ENCODE results near the gene SNX8. TPM values are rescaled to one million over a fixed set of nuclear protein-coding genes. Genes with fewer than 3 reads are reported as not detected.
A peak's percentile ranks its signal among the peaks of the same experiment; 100 is the strongest.

SNX8 gene
- total RNA-seq, 2 donors from 2014 or later: 28.9 to 34.5 TPM

GRCh38 chr7:2248984-2249694 is 65.1 kb downstream of the SNX8 start:
- Mint-ChIP-seq H3K27ac (peak overlapping the region; percentile 57 to 74), H3K9me3 (no peaks in the 10 kb centered on the region), H3K36me3 (no peaks in the 10 kb centered on the region), H3K4me3 (peak overlapping the region; percentile 70), H3K4me1 (ENCODE audit: low read depth in 2 of 2) (peaks cover 19 to 26% of the 10 kb centered on the region in 2 donors), H3K27me3 (no peaks in the 10 kb centered on the region)
- DNase-seq (ENCODE audit: low spot score) (peak; percentile 76), ATAC-seq (peak; percentile 75 to 88)

- ATAC-seq: no peak
- peaks cover 25 to 29% of the 10 kb centered on the region in 2 donors for H3K4me1 Mint-ChIP-seq (ENCODE audit: low read depth in 2 of 2)
- DNase-seq (ENCODE audit: low spot score): no peak
- no peak overlapping the region for H3K4me3 Mint-ChIP-seq
- H3K36me3 Mint-ChIP-seq: no peaks in the 10 kb centered on the region
- H3K27me3 Mint-ChIP-seq: no peaks in the 10 kb centered on the region
- no peak overlapping the region for H3K27ac Mint-ChIP-seq
- no peaks in the 10 kb centered on the region for H3K9me3 Mint-ChIP-seq
Observed at GRCh38 chr7:2247141-2247995, 66.9 kb downstream of the SNX8 start.

GRCh38 chr7:2245883-2246675 is 68.2 kb downstream of the SNX8 start:
- no peaks in the 10 kb centered on the region for H3K9me3 Mint-ChIP-seq
- no peak for ATAC-seq
- DNase-seq (ENCODE audit: low spot score): no peak
- no peak overlapping the region for H3K27ac Mint-ChIP-seq
- peaks cover 25 to 32% of the 10 kb centered on the region in 2 donors for H3K4me1 Mint-ChIP-seq (ENCODE audit: low read depth in 2 of 2)
- H3K27me3 Mint-ChIP-seq: no peaks in the 10 kb centered on the region
- no peak overlapping the region for H3K4me3 Mint-ChIP-seq
- no peaks in the 10 kb centered on the region for H3K36me3 Mint-ChIP-seq

- peaks cover 23 to 29% of the 10 kb centered on the region in 2 donors for H3K4me1 Mint-ChIP-seq (ENCODE audit: low read depth in 2 of 2)
- no peaks in the 10 kb centered on the region for H3K9me3 Mint-ChIP-seq
- ATAC-seq: no peak
- H3K36me3 Mint-ChIP-seq: no peaks in the 10 kb centered on the region
- H3K27me3 Mint-ChIP-seq: no peaks in the 10 kb centered on the region
- DNase-seq (ENCODE audit: low spot score): no peak
- no peak overlapping the region for H3K4me3 Mint-ChIP-seq
- no peak overlapping the region for H3K27ac Mint-ChIP-seq
Observed at GRCh38 chr7:2244404-2244995, 69.7 kb downstream of the SNX8 start.

GRCh38 chr7:2243458-2243857 is 70.8 kb downstream of the SNX8 start:
- H3K36me3 Mint-ChIP-seq: no peaks in the 10 kb centered on the region
- no peak for DNase-seq (ENCODE audit: low spot score)
- H3K27ac Mint-ChIP-seq: no peak overlapping the region
- H3K4me1 Mint-ChIP-seq (ENCODE audit: low read depth in 2 of 2): peaks cover 13 to 21% of the 10 kb centered on the region in 2 donors
- no peak for ATAC-seq
- peak overlapping the region; percentile 95 for H3K4me3 Mint-ChIP-seq
- no peaks in the 10 kb centered on the region for H3K27me3 Mint-ChIP-seq
- no peaks in the 10 kb centered on the region for H3K9me3 Mint-ChIP-seq

GRCh38 chr7:2242541-2243429 is 71.5 kb downstream of the SNX8 start:
- Mint-ChIP-seq H3K27ac (peak overlapping the region; percentile 78 to 86), H3K9me3 (no peaks in the 10 kb centered on the region), H3K4me1 (ENCODE audit: low read depth in 2 of 2) (peaks cover 8 to 17% of the 10 kb centered on the region in 2 donors), H3K36me3 (no peaks in the 10 kb centered on the region), H3K27me3 (no peaks in the 10 kb centered on the region), H3K4me3 (peak overlapping the region; percentile 95)
- ATAC-seq: peak; percentile 33 to 37
- DNase-seq (ENCODE audit: low spot score): no peak

- peak; percentile 91 for DNase-seq (ENCODE audit: low spot score)
- peak within 1 kb of the TSS; percentile 95 for H3K4me3 Mint-ChIP-seq
- no peaks in the 10 kb centered on the region for H3K9me3 Mint-ChIP-seq
Observed at GRCh38 chr7:2241580-2242540, 72.4 kb downstream of the SNX8 start, which contains the start of the genes MRM2 and NUDT1. Gene MRM2 (minus strand): TSS chr7:2242205. CDS start chr7:2242169, 36 bp downstream. Gene NUDT1 (plus strand): TSS chr7:2242226. CDS start chr7:2244575, 2,349 bp downstream.

GRCh38 chr7:2239242-2239641 is 75.0 kb downstream of the SNX8 start:
- H3K36me3 Mint-ChIP-seq: peaks cover 8% of the 10 kb centered on the region
- DNase-seq (ENCODE audit: low spot score) (no peak), ATAC-seq (no peak)
- peak overlapping the region; percentile 17 for H3K4me3 Mint-ChIP-seq
- H3K27me3 Mint-ChIP-seq: no peaks in the 10 kb centered on the region
- H3K4me1 Mint-ChIP-seq (ENCODE audit: low read depth in 2 of 2): peaks cover 10 to 12% of the 10 kb centered on the region in 2 donors
- H3K27ac Mint-ChIP-seq: no peak overlapping the region
- no peaks in the 10 kb centered on the region for H3K9me3 Mint-ChIP-seq

More at GRCh38 chr7:2241580-2242540, 72.4 kb downstream of the SNX8 start, which contains the start of the genes MRM2 and NUDT1:
- ATAC-seq: peak; percentile 93 to 95
- H3K27me3 Mint-ChIP-seq: no peaks in the 10 kb centered on the region
- H3K27ac Mint-ChIP-seq: peak within 1 kb of the TSS; percentile 78 to 86
- peaks cover 10 to 15% of the 10 kb centered on the region in 2 donors for H3K4me1 Mint-ChIP-seq (ENCODE audit: low read depth in 2 of 2)
- no peaks in the 10 kb centered on the region for H3K36me3 Mint-ChIP-seq

- Mint-ChIP-seq H3K27me3 (no peaks in the 10 kb centered on the region), H3K4me3 (no peak overlapping the region), H3K27ac (no peak overlapping the region), H3K4me1 (ENCODE audit: low read depth in 2 of 2) (peaks cover 4 to 13% of the 10 kb centered on the region in 2 donors), H3K36me3 (peaks cover 8% of the 10 kb centered on the region), H3K9me3 (no peaks in the 10 kb centered on the region)
- ATAC-seq (no peak), DNase-seq (ENCODE audit: low spot score) (no peak)
Observed at GRCh38 chr7:2237109-2237602, 77.1 kb downstream of the SNX8 start.

GRCh38 chr7:2233926-2234325 is 80.3 kb downstream of the SNX8 start:
- Mint-ChIP-seq H3K4me3 (peak overlapping the region; percentile 25), H3K27ac (no peak overlapping the region), H3K9me3 (no peaks in the 10 kb centered on the region), H3K27me3 (no peaks in the 10 kb centered on the region), H3K36me3 (peaks cover 8% of the 10 kb centered on the region), H3K4me1 (ENCODE audit: low read depth in 2 of 2) (peaks cover 14 to 25% of the 10 kb centered on the region in 2 donors)
- ATAC-seq (no peak), DNase-seq (ENCODE audit: low spot score) (no peak)

GRCh38 chr7:2232766-2233520 is 81.3 kb downstream of the SNX8 start, which contains the start of gene MAD1L1:
Gene MAD1L1 (minus strand): TSS chr7:2232945. CDS start chr7:2230133, 2,812 bp downstream.
- Mint-ChIP-seq H3K27me3 (no peaks in the 10 kb centered on the region), H3K4me1 (ENCODE audit: low read depth in 2 of 2) (peaks cover 14 to 25% of the 10 kb centered on the region in 2 donors), H3K4me3 (peak within 1 kb of the TSS; percentile 85), H3K9me3 (no peaks in the 10 kb centered on the region), H3K27ac (peak within 1 kb of the TSS; percentile 50 to 91), H3K36me3 (peaks cover 8% of the 10 kb centered on the region)
- ATAC-seq (peak; percentile 92 to 94), DNase-seq (ENCODE audit: low spot score) (peak; percentile 91)
